Upper lobe of left lung (tissue), 4 donors: Measurements from ENCODE around the gene PPM1F.

Experiments
- CTCF ChIP-seq, 6 experiments: fragments of 450-650 bp in 4 of 6; fragments of 200-600 bp in 2 of 6; sonication (generic) in 2 of 6; IDR thresholded peaks; one replicate each; pipeline ENCODE4 v1.5.1; 2016 to 2019; ENCODE audit warnings: antibody characterized with exemption in 6 of 6
- POLR2A ChIP-seq, 4 donors: fragments of 450-650 bp; IDR thresholded peaks; one replicate each; pipeline ENCODE4 v1.5.1; 2016 to 2017; ENCODE audit warnings: antibody characterized with exemption in 4 of 4, mild to moderate bottlenecking in 2 of 4

GRCh38 chr22:21971858-21972275 is 19.2 kb upstream of the PPM1F start:
- TF ChIP-seq POLR2A (IDR thresholded peaks at IDR 0.05): no peak
- TF ChIP-seq CTCF (IDR thresholded peaks at IDR 0.05): no peak
